CD14-positive monocyte (primary cell): ENCODE results near the gene B3GALNT1. TPM values are rescaled to one million over a fixed set of nuclear protein-coding genes. Genes with fewer than 3 reads are reported as not detected.

Source experiments
- DNase-seq, 3 donors: peaks; one replicate each; pipeline ENCODE4 v3.0.0-alpha.2; 2011 to 2022
- H2AFZ ChIP-seq: 2 replicates; pipeline ENCODE4 v1.6.0; 2012; ENCODE audit warnings: mild to moderate bottlenecking, low read depth, low read length, inconsistent platforms; ENCODE audit not compliant: insufficient read depth, poor library complexity, severe bottlenecking
- H3K27ac ChIP-seq, 2 donors: 1 replicate in 1 of 2; 2 replicates in 1 of 2; pipeline ENCODE4 v1.5.1; 2012 to 2013; ENCODE audit warnings: low read length in 2 of 2, control low read depth in 1 of 2, inconsistent platforms in 1 of 2, low read depth in 1 of 2, mild to moderate bottlenecking in 1 of 2
- H3K27me3 ChIP-seq, 2 donors: one replicate each; pipeline versions ENCODE4 v1.6.0 to v1.6.1; 2011 to 2013; ENCODE audit warnings: low read length in 2 of 2; ENCODE audit not compliant: control insufficient read depth in 2 of 2, insufficient read depth in 2 of 2
- H3K36me3 ChIP-seq, 2 donors: replicated peaks in 1 of 2; 1 replicate in 1 of 2; 2 replicates in 1 of 2; pipeline versions ENCODE4 v1.5.1 to v1.6.1; 2012 to 2013; ENCODE audit warnings: low read length in 2 of 2, control low read depth in 1 of 2, inconsistent platforms in 1 of 2, mild to moderate bottlenecking in 1 of 2; ENCODE audit not compliant: insufficient read depth in 2 of 2, control insufficient read depth in 1 of 2
- H3K4me1 ChIP-seq, 2 donors: 1 replicate in 1 of 2; 2 replicates in 1 of 2; pipeline versions ENCODE4 v1.5.1 to v1.6.1; 2012 to 2013; ENCODE audit warnings: low read length in 2 of 2, control low read depth in 1 of 2, inconsistent platforms in 1 of 2, mild to moderate bottlenecking in 1 of 2, moderate library complexity in 1 of 2; ENCODE audit not compliant: insufficient read depth in 2 of 2, control insufficient read depth in 1 of 2
- H3K4me2 ChIP-seq: replicated peaks from 2 replicates; pipeline ENCODE3; 2012; ENCODE audit warnings: low read length, moderate library complexity, mild to moderate bottlenecking; ENCODE audit not compliant: poor library complexity, severe bottlenecking; ENCODE audit errors: extremely low read depth
- H3K4me3 ChIP-seq, 3 experiments: fragments of 200-600 bp in 1 of 3; sonication (generic) in 1 of 3; replicated peaks in 1 of 3; 1 replicate in 2 of 3; 2 replicates in 1 of 3; pipeline ENCODE4 v1.5.1; 2011 to 2013; ENCODE audit warnings: low read length in 3 of 3, mild to moderate bottlenecking in 3 of 3, control low read depth in 2 of 3, low read depth in 2 of 3, inconsistent platforms in 1 of 3, moderate library complexity in 1 of 3
- H3K79me2 ChIP-seq: 2 replicates; pipeline ENCODE4 v1.6.0; 2012; ENCODE audit warnings: mild to moderate bottlenecking, control low read depth, inconsistent platforms, low read length, moderate library complexity; ENCODE audit not compliant: insufficient read depth
- H3K9ac ChIP-seq: 2 replicates; pipeline ENCODE4 v1.6.0; 2017; ENCODE audit warnings: low read length, mild to moderate bottlenecking; ENCODE audit not compliant: insufficient read depth, poor library complexity, severe bottlenecking
- H3K9me3 ChIP-seq, 2 donors: replicated peaks in 1 of 2; 1 replicate in 1 of 2; 2 replicates in 1 of 2; pipeline versions ENCODE4 v1.5.1 to v1.6.1; 2012 to 2013; ENCODE audit warnings: low read length in 2 of 2, control low read depth in 1 of 2; ENCODE audit not compliant: control insufficient read depth in 1 of 2, insufficient read depth in 1 of 2
- H4K20me1 ChIP-seq: 2 replicates; pipeline ENCODE4 v1.6.0; 2012; ENCODE audit warnings: mild to moderate bottlenecking, low read length, control low read depth, moderate library complexity; ENCODE audit not compliant: insufficient read depth
- H3K27ac Mint-ChIP-seq, 7 donors: one replicate each; pipeline ENCODE4 v1.8.0; 2020; ENCODE audit warnings: mild to moderate bottlenecking in 7 of 7, mixed read lengths in 7 of 7, moderate library complexity in 6 of 7, inconsistent platforms in 2 of 7
- H3K27me3 Mint-ChIP-seq, 3 donors: one replicate each; pipeline ENCODE4 v1.8.0; 2021 to 2022; ENCODE audit warnings: low read depth in 3 of 3, mild to moderate bottlenecking in 3 of 3, mixed read lengths in 3 of 3, moderate library complexity in 3 of 3, inconsistent platforms in 1 of 3
- H3K36me3 Mint-ChIP-seq, 2 donors: one replicate each; pipeline ENCODE4 v1.8.0; 2020; ENCODE audit warnings: mixed read lengths in 2 of 2, inconsistent platforms in 1 of 2, mild to moderate bottlenecking in 1 of 2
- H3K4me1 Mint-ChIP-seq: one replicate; pipeline ENCODE4 v1.8.0; 2020; ENCODE audit warnings: mild to moderate bottlenecking, mixed read lengths
- H3K4me3 Mint-ChIP-seq, 2 donors: one replicate each; pipeline ENCODE4 v1.8.0; 2020; ENCODE audit warnings: mild to moderate bottlenecking in 2 of 2, mixed read lengths in 2 of 2, moderate library complexity in 1 of 2
- H3K9me3 Mint-ChIP-seq, 7 donors: one replicate each; pipeline ENCODE4 v1.8.0; 2020 to 2022; ENCODE audit warnings: mixed read lengths in 7 of 7, mild to moderate bottlenecking in 6 of 7, moderate library complexity in 6 of 7, inconsistent platforms in 2 of 7
- WGBS: methylation state at CpG from one replicate; pipeline ENCODE4 v1.1.5; 2013; ENCODE audit warnings: missing lambda C conversion rate; ENCODE audit not compliant: insufficient coverage; 5-methylcytosine and 5-hydroxymethylcytosine counted together
- intact Hi-C, 2 donors: fragments of 100-400 bp; cut with micrococcal nuclease; formaldehyde crosslinking; loops; one replicate each; pipeline versions ENCODE4 v1.15.0 to v1.15.1; 2023
- polyA plus RNA-seq, 3 donors: library from polyadenylated mRNA; depleted of rRNA in 1 of 3; unstranded in 2 of 3; stranded (reverse) in 1 of 3; fragments of 300-500 nt in 2 of 3; fragments of >200 nt in 1 of 3; fragmentation: Illumina TruSeq in 2 of 3; gene quantifications; 1 replicate in 2 of 3; 2 replicates in 1 of 3; pipeline ENCODE4 v1.2.3, GENCODE V29; 2012 to 2021
- TF ChIP-seq, protein P1 (sequence below): fragments of 200-600 bp; IDR thresholded peaks from one replicate; pipeline ENCODE4 v1.8.0; 2022; ENCODE audit warnings: antibody characterized with exemption, mild to moderate bottlenecking

The B3GALNT1 gene
- polyA plus RNA-seq, 3 donors: 0.09 to 0.41 (median 0.16) TPM

- no peak overlapping the region for H2AFZ ChIP-seq
These were observed 34.8 kb downstream of the B3GALNT1 start for GRCh38 chr3:161070252-161070930.

DNA sequence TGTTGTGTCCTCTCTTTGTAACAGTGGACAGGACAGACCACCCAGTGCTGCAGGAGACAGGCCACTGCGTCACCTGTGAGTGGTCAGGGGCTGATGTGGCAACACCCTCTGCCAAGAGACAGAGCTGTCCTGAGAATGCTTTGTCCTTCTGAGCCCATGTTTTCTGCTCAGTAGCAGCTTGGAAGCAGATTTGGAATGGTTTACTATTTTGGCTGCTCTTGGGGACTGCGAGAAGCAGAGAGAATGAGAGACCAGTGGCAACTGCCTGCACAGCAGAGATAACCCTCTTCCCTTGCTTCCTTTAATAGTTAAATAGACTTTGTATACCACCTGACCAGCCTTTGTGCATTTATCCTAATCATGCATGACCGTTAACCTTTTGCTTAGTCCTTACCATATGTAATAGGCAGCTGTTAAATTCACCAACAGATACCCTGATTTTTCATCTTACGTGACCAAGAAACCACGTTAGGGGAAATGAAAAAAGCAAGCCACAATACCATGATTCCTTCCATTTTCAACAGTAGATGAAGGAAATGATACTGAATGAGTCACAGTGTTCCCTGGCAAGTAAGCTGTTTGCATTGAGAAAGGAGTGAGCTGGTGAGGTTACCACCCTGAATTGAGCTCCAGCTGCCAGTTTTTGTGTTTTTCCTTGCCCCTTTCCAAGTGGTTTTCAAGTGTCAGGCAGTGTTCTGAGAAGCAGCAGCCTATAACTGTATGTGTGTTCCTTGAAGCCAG is 35.5 kb downstream of the B3GALNT1 start:
- 10% methylated on average over 2 of the region's 5 CpGs for WGBS
- H3K27ac ChIP-seq: peak overlapping the region; percentile 28 to 62
- H3K36me3 Mint-ChIP-seq: peaks cover 18 to 32% of the 10 kb centered on the region in 2 donors
- no peaks in the 10 kb centered on the region for H3K79me2 ChIP-seq
- no peaks in the 10 kb centered on the region for H3K9me3 ChIP-seq
- H3K9me3 Mint-ChIP-seq: peaks cover 0 to 1% (median 0%) of the 10 kb centered on the region in 7 donors
- no peak overlapping the region for H2AFZ ChIP-seq
- H3K36me3 ChIP-seq: peaks cover 0 to 4% of the 10 kb centered on the region in 2 donors
- H3K4me3 ChIP-seq: peak overlapping the region in 1 of 3 experiments; percentile 0
- H3K27me3 Mint-ChIP-seq: peaks cover 0 to 2% (median 0%) of the 10 kb centered on the region in 3 donors
- peaks cover 43% of the 10 kb centered on the region for H3K4me1 Mint-ChIP-seq
- no peak overlapping the region for H3K9ac ChIP-seq
- no peaks in the 10 kb centered on the region for H4K20me1 ChIP-seq
- peak overlapping the region; percentile 61 to 91 (median 82) for H3K27ac Mint-ChIP-seq
- DNase-seq: peak; percentile 75 to 86 (median 83)
- H3K4me1 ChIP-seq: peaks cover 33 to 37% of the 10 kb centered on the region in 2 donors
- intact Hi-C loops: loop anchor here in 1 of 2 donors (5.0 kb wide), 1 partner anchor 32 kb away; no protein-coding TSS in a partner anchor
- TF ChIP-seq, protein P1, sequence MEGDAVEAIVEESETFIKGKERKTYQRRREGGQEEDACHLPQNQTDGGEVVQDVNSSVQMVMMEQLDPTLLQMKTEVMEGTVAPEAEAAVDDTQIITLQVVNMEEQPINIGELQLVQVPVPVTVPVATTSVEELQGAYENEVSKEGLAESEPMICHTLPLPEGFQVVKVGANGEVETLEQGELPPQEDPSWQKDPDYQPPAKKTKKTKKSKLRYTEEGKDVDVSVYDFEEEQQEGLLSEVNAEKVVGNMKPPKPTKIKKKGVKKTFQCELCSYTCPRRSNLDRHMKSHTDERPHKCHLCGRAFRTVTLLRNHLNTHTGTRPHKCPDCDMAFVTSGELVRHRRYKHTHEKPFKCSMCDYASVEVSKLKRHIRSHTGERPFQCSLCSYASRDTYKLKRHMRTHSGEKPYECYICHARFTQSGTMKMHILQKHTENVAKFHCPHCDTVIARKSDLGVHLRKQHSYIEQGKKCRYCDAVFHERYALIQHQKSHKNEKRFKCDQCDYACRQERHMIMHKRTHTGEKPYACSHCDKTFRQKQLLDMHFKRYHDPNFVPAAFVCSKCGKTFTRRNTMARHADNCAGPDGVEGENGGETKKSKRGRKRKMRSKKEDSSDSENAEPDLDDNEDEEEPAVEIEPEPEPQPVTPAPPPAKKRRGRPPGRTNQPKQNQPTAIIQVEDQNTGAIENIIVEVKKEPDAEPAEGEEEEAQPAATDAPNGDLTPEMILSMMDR: no peak
- H3K27me3 ChIP-seq: no peaks in the 10 kb centered on the region
- peak overlapping the region; percentile 9 for H3K4me2 ChIP-seq
- peak overlapping the region; percentile 10 to 81 for H3K4me3 Mint-ChIP-seq

More at GRCh38 chr3:161070252-161070930, 34.8 kb downstream of the B3GALNT1 start:
- Histone ChIP-seq H3K27me3 (no peaks in the 10 kb centered on the region), H3K36me3 (peaks cover 0 to 4% of the 10 kb centered on the region in 2 donors), H3K9me3 (no peaks in the 10 kb centered on the region), H3K9ac (no peak overlapping the region), H4K20me1 (no peaks in the 10 kb centered on the region), H3K79me2 (no peaks in the 10 kb centered on the region), H3K4me2 (peak overlapping the region; percentile 9), H3K27ac (peak overlapping the region; percentile 28 to 62), H3K4me3 (peak overlapping the region in 1 of 3 experiments; percentile 0), H3K4me1 (peaks cover 33 to 37% of the 10 kb centered on the region in 2 donors)
- Mint-ChIP-seq H3K4me3 (peak overlapping the region in 1 of 2 donors; percentile 37), H3K27ac (peak overlapping the region; percentile 61 to 91 (median 82)), H3K4me1 (peaks cover 43% of the 10 kb centered on the region), H3K36me3 (peaks cover 16 to 30% of the 10 kb centered on the region in 2 donors), H3K9me3 (peaks cover 0 to 1% (median 0%) of the 10 kb centered on the region in 7 donors), H3K27me3 (peaks cover 0 to 2% (median 0%) of the 10 kb centered on the region in 3 donors)
- WGBS: 80% methylated on average over 1 of the region's 9 CpGs
- TF ChIP-seq, protein P1: no peak
- intact Hi-C loops: loop anchor here in 1 of 2 donors (5.0 kb wide), 1 partner anchor 33 kb away; no protein-coding TSS in a partner anchor
- DNase-seq: no peak
